Measurements from ENCODE around the gene DGAT2. TPM values are rescaled to one million over a fixed set of nuclear protein-coding genes. Genes with fewer than 3 reads are reported as not detected.

Gene DGAT2
- total RNA-seq, 2 experiments from 2014 or later, result 0.65 to 0.86 TPM

DNA sequence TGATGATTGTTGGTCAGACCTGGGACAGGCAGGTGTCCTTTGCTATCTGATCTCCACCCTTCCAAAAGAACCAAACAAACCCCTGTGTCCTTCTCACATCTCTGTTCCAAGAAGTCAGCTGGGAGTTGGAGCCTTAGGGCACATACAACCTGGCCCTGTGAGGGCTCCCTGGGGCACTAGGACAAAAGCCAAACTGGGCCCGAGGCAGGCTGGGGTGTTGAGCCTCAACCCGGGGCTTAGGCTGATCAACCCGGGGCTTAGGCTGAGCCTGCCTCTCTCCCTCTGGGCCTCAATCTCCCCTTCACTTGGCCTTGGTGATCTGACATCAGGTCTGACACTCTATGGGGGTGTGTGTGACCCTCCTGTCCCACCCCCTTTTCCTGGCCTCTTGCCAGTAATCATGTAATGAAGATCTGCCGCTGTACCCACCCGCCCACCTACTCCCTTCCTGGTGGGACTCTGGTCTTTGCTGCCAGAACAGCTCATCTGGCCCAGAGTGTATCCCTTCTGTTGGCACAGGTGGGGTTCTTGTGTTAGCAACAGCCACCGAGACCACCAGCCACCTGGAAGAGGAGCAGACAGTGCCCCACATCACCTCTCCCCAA lies 23.7 kb downstream of the DGAT2 start:
- Mint-ChIP-seq H3K27ac (no peak overlapping the region), H3K4me1 (no peaks in the 10 kb centered on the region), H3K4me3 (no peak overlapping the region), H3K27me3 (no peaks in the 10 kb centered on the region), H3K9me3 (no peaks in the 10 kb centered on the region), H3K36me3 (no peaks in the 10 kb centered on the region)
- no peak for DNase-seq
- POLR2A ChIA-PET, result no interaction called here
- no peak for ATAC-seq (ENCODE audit: low read depth)

DNA sequence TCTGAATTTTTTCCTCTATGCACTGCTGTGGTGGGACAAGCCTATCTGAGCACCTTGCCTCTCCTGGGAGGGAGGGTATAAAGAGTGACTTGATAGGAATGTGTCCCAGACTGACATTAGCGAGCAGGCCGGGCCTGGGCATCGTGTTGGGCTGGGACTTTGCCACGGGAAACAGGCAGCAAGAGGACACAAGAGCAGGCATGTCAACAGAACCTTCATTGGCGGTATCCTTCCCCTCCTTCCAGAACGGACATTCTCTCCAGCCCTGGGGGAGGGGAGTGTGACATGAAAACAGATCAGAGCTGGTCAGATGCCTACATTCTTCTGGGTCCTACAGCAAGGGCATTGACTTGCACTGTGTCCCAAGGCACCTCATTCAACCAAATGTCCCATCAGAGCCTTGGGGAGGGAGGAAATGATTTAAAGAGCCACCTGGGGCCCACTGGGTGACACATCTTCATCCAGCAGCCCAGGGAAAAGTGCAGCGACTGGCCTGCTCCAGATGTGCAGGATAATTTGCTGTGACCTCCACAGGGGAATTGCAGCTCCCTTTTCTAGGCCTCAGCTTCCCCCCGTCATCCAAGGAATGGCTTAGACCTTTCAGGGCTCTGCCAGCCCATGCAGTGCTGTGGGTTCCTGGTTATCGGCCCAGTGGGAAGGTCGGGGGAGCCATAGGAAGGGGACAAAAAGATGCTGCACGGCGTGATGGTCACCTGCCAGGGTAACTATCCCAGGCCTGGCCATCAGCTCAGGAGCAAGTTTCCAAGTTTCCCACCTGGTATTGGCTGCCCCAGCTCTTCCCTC lies 24.6 kb downstream of the DGAT2 start:
- no peaks in the 10 kb centered on the region for H3K9me3 Mint-ChIP-seq
- no peak overlapping the region for H3K27ac Mint-ChIP-seq
- POLR2A ChIA-PET, result no interaction called here
- H3K4me1 Mint-ChIP-seq, result no peaks in the 10 kb centered on the region
- H3K36me3 Mint-ChIP-seq, result no peaks in the 10 kb centered on the region
- no peak overlapping the region for H3K4me3 Mint-ChIP-seq
- H3K27me3 Mint-ChIP-seq, result no peaks in the 10 kb centered on the region
- ATAC-seq (ENCODE audit: low read depth) (no peak), DNase-seq (no peak)

DNA sequence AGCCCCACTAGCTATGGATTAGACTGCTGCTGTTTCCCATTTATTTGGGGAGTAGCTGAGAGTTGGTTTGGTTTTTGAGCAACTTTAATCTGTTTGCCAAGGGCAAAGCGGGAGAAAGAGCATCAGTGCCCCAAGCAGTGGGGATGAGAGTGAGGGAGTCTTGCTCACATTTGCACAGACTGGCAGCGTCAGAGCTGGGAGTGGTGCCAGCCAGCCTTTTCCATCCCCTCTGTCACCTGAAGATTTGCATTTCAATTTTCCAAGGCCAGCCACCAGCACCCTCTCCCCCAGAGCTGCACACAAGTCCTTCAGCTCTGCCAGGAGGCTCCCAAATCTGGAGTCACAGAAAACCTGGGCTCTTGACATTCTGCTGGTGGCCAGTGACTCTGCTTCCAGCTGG lies 25.4 kb downstream of the DGAT2 start:
- no peak overlapping the region for H3K27ac Mint-ChIP-seq
- no peaks in the 10 kb centered on the region for H3K27me3 Mint-ChIP-seq
- POLR2A ChIA-PET, result no interaction called here
- no peaks in the 10 kb centered on the region for H3K36me3 Mint-ChIP-seq
- DNase-seq, result no peak
- no peaks in the 10 kb centered on the region for H3K9me3 Mint-ChIP-seq
- ATAC-seq (ENCODE audit: low read depth), result no peak
- no peaks in the 10 kb centered on the region for H3K4me1 Mint-ChIP-seq
- H3K4me3 Mint-ChIP-seq, result no peak overlapping the region

DNA sequence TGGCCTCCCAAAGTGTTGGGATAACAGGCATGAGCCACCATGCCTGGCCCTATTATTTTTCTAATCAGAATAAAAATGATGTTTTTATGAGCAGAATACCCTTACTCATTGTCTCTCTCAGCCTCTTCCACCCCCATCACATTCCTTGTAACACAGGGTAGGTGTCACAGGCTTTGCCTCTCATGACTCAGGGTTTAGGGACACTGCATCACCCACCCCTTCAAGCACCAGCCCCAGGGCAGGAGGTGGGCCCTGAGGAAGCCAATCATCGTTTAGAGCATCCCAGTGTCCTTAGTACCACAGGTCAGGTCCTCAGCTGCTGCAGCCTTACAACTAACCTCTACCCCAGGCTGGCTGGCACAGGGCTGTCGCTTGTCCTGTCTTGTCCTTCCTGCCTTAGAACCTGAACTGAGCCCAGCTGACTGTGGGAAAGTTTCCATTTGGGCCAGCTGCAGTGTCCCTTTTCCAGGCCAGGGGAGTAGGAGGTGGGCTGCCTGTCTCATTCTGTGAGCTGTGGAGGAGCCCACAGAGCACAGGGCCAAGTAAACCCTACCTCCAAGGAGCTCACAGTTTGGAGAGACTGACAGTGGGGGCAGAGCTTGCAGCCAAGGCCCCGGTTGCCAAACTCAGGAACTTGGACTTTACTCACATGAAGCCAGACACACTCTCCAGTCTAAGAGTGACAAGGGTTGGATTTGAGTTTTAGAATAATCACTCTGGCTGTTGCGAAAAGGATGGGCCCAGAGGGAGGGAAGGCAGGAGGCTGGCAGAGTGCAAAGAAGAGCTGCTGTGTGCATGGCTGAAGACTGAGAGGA lies 26.9 kb downstream of the DGAT2 start:
- POLR2A ChIA-PET, result no interaction called here
- DNase-seq, result no peak

DNA sequence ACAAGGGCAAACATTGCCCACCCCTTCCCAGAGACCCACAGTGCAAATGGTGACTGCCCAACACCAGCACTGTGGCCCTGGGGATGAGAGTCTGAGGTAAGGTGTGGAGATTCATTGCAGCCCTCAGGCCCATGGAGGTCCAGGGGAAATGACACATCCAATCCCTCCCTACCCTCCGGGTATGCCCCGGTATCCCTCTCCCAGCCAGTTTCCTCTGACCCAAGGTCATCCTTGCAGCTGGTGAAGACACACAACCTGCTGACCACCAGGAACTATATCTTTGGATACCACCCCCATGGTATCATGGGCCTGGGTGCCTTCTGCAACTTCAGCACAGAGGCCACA lies 27.5 kb downstream of the DGAT2 start:
- H3K36me3 Mint-ChIP-seq, result no peaks in the 10 kb centered on the region
- peaks cover 1% of the 10 kb centered on the region for H3K4me1 Mint-ChIP-seq
- POLR2A ChIA-PET, result no interaction called here
- no peak for ATAC-seq (ENCODE audit: low read depth)
- no peaks in the 10 kb centered on the region for H3K27me3 Mint-ChIP-seq
- H3K27ac Mint-ChIP-seq, result no peak overlapping the region
- H3K9me3 Mint-ChIP-seq, result no peaks in the 10 kb centered on the region
- no peak overlapping the region for H3K4me3 Mint-ChIP-seq
- DNase-seq, result no peak

More for the DNA sequence above, 26.9 kb downstream of the DGAT2 start:
- Mint-ChIP-seq H3K9me3 (no peaks in the 10 kb centered on the region), H3K27me3 (no peaks in the 10 kb centered on the region), H3K36me3 (no peaks in the 10 kb centered on the region), H3K4me3 (no peak overlapping the region), H3K4me1 (no peaks in the 10 kb centered on the region), H3K27ac (no peak overlapping the region)
- ATAC-seq (ENCODE audit: low read depth), result no peak

DNA sequence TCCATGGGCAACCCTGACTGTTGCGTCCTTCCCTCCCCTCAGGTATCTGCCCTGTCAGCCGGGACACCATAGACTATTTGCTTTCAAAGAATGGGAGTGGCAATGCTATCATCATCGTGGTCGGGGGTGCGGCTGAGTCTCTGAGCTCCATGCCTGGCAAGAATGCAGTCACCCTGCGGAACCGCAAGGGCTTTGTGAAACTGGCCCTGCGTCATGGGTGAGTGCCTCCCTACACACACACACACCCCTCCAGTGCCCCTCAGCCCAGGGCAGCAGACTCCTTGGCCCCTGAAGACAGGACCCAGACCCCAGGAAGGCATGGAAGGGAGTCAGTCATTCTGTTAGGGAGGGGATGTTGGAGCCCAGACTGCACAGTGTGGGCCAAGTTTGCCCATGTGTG lies 28.5 kb downstream of the DGAT2 start:
- no peak overlapping the region for H3K27ac Mint-ChIP-seq
- no peak overlapping the region for H3K4me3 Mint-ChIP-seq
- POLR2A ChIA-PET, result no interaction called here
- no peak for ATAC-seq (ENCODE audit: low read depth)
- no peaks in the 10 kb centered on the region for H3K27me3 Mint-ChIP-seq
- no peaks in the 10 kb centered on the region for H3K9me3 Mint-ChIP-seq
- no peak for DNase-seq
- H3K36me3 Mint-ChIP-seq, result no peaks in the 10 kb centered on the region
- H3K4me1 Mint-ChIP-seq, result peaks cover 9% of the 10 kb centered on the region

DNA sequence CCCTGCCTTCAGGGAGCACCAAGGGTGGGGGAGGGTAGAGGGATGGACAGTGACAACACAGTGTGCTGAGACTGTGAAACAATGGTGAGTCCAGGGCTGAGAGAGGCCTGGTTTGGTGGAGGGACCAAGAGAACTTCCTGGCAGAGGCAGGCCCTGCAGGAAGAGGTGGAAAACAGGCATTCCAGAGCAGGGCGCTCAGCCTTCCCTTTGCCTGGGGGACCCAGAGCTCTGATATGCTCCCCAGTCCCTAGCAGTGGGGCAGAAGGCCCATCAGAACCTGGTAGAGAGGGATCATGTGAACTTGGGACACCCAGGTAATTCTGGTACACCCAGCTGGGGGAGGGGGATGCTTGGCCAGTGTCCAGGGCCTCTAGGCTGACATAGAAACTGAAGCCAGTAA lies 29.2 kb downstream of the DGAT2 start:
- no peaks in the 10 kb centered on the region for H3K9me3 Mint-ChIP-seq
- no peaks in the 10 kb centered on the region for H3K27me3 Mint-ChIP-seq
- no peak overlapping the region for H3K27ac Mint-ChIP-seq
- no peaks in the 10 kb centered on the region for H3K36me3 Mint-ChIP-seq
- ATAC-seq (ENCODE audit: low read depth) (no peak), DNase-seq (no peak)
- no peak overlapping the region for H3K4me3 Mint-ChIP-seq
- peaks cover 9% of the 10 kb centered on the region for H3K4me1 Mint-ChIP-seq
- POLR2A ChIA-PET, result no interaction called here

DNA sequence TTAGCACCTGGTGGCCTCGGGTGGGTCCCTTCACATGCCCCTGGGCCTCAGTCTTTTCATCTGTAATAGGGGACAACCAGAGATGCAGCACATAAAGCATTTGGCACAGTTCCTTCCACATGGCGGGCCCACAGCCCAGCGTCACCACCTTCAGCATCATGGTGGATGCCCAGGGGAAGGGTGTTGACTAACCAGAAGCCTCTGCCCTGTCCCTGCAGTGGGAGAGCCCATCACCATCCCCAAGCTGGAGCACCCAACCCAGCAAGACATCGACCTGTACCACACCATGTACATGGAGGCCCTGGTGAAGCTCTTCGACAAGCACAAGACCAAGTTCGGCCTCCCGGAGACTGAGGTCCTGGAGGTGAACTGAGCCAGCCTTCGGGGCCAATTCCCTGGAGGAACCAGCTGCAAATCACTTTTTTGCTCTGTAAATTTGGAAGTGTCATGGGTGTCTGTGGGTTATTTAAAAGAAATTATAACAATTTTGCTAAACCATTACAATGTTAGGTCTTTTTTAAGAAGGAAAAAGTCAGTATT lies 31.6 kb downstream of the DGAT2 start:
- DNase-seq (no peak), ATAC-seq (ENCODE audit: low read depth) (no peak)
- H3K27ac Mint-ChIP-seq, result no peak overlapping the region
- H3K4me1 Mint-ChIP-seq, result peaks cover 9% of the 10 kb centered on the region
- POLR2A ChIA-PET, result no interaction called here
- H3K36me3 Mint-ChIP-seq, result no peaks in the 10 kb centered on the region
- H3K9me3 Mint-ChIP-seq, result no peaks in the 10 kb centered on the region
- H3K27me3 Mint-ChIP-seq, result no peaks in the 10 kb centered on the region
- no peak overlapping the region for H3K4me3 Mint-ChIP-seq

DNA sequence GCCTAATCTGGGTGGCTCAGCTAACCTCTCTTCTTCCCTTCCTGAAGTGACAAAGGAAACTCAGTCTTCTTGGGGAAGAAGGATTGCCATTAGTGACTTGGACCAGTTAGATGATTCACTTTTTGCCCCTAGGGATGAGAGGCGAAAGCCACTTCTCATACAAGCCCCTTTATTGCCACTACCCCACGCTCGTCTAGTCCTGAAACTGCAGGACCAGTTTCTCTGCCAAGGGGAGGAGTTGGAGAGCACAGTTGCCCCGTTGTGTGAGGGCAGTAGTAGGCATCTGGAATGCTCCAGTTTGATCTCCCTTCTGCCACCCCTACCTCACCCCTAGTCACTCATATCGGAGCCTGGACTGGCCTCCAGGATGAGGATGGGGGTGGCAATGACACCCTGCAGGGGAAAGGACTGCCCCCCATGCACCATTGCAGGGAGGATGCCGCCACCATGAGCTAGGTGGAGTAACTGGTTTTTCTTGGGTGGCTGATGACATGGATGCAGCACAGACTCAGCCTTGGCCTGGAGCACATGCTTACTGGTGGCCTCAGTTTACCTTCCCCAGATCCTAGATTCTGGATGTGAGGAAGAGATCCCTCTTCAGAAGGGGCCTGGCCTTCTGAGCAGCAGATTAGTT lies 32.3 kb downstream of the DGAT2 start:
- DNase-seq (no peak), ATAC-seq (ENCODE audit: low read depth) (peak; percentile 13)
- H3K4me3 Mint-ChIP-seq, result no peak overlapping the region
- H3K4me1 Mint-ChIP-seq, result peaks cover 9% of the 10 kb centered on the region
- peak overlapping the region; percentile 21 for H3K27ac Mint-ChIP-seq
- POLR2A ChIA-PET, result interaction anchor here (3.1 kb wide), 1 partner anchor 14 kb away, joined by 12 read pairs; the partner anchor contains the start of gene UVRAG
- no peaks in the 10 kb centered on the region for H3K36me3 Mint-ChIP-seq
- no peaks in the 10 kb centered on the region for H3K9me3 Mint-ChIP-seq
- H3K27me3 Mint-ChIP-seq, result no peaks in the 10 kb centered on the region

DNA sequence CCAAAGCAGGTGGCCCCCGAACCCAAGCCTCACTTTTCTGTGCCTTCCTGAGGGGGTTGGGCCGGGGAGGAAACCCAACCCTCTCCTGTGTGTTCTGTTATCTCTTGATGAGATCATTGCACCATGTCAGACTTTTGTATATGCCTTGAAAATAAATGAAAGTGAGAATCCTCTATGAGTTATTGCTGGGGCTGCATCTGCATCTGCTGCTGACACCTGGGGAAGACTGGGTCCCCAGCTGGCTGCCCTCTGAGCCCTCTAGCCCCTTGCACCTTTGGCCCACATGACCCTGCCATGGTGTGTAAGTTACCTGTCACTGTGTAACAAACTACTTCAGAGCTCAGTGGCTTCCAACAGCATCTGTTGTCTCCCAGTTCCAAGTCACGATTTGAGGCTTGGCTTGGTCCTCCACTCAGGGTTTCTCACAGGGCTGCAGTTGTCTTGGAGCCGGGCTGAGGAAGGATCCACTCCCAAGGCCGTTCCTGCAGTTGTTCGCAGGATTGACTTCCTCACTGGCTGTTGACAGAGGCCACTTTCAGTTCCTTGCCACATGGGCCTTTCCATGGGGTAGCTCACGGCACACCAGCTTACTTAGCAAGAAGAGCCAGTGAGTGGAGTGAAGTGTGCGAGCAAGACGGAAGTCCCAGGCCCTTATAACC lies 32.9 kb downstream of the DGAT2 start:
- POLR2A ChIA-PET, result interaction anchor here (0.5 to 3.1 kb wide), 2 partner anchors 13 to 23 kb away, joined by 3 to 12 read pairs; partner anchors contain the start of gene UVRAG
- Mint-ChIP-seq H3K9me3 (no peaks in the 10 kb centered on the region), H3K4me1 (peaks cover 9% of the 10 kb centered on the region), H3K36me3 (no peaks in the 10 kb centered on the region), H3K4me3 (no peak overlapping the region), H3K27ac (no peak overlapping the region), H3K27me3 (no peaks in the 10 kb centered on the region)
- ATAC-seq (ENCODE audit: low read depth) (peak; percentile 49), DNase-seq (no peak)

DNA sequence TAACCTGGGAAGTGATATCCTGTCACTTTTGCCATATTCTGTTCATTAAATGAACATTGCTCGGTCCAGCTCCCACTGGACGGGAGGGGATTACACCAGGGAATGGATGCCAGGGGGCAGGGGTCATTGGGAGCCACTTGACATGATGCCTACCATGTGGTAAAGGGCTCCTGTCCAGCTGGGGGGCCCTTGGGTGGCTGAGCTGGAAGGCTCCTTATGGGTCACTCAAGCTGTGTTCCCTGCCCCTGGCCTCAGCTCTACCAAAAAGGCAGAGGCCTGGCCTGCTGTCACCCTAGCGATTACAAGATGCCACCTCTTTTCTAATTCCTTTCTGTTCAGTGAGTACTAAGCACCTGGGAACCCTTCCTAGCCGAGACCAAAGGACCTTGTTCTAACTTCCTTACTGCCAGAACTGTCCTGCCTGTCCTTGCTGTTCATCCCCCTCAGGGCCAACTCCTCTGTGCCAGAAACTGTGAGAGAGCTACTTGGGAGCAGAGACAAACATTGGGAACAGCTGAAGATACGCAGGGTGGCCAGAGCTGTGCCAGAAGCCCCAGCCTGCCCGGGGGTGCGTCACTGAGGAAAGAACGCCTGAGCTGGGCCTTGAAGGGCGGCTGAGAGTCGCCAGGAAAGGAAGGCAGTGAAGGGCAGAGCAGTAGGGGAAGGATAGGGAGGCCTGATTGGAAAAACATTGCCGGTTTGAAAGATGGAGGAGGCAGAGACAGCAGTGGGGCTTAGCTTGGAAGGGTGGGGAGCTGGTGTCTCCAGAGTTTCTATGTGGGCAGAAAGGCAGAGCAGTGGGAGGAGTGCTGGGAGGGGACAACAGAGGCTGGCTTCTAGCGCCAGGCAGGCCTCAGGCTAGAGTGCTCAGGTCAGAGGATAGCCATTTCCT lies 33.7 kb downstream of the DGAT2 start:
- POLR2A ChIA-PET, result interaction anchor here (0.5 to 3.1 kb wide), 2 partner anchors 13 to 22 kb away, joined by 3 to 12 read pairs; partner anchors contain the start of gene UVRAG
- Mint-ChIP-seq H3K4me3 (no peak overlapping the region), H3K27ac (no peak overlapping the region)

More for the DNA sequence above, 33.7 kb downstream of the DGAT2 start:
- no peak for ATAC-seq (ENCODE audit: low read depth)
- H3K4me1 Mint-ChIP-seq, result peaks cover 9% of the 10 kb centered on the region
- H3K36me3 Mint-ChIP-seq, result no peaks in the 10 kb centered on the region
- no peak for DNase-seq
- no peaks in the 10 kb centered on the region for H3K27me3 Mint-ChIP-seq
- H3K9me3 Mint-ChIP-seq, result no peaks in the 10 kb centered on the region

All from activated naive CD8-positive, alpha-beta T cell treated with anti-CD3 and anti-CD28 coated beads, Interleukin-2, amount 10 ng/mL, durations not matched to agents 7 days and 5 days (primary cell).